AG09319 (cell line): ENCODE results near the gene ESRRA.
A peak's percentile ranks its signal among the peaks of the same experiment; 100 is the strongest.

ENCODE experiments used
- DNase-seq: peaks from one replicate; pipeline ENCODE4 v3.0.0-alpha.2; 2010; ENCODE audit warnings: low read depth; ENCODE audit errors: extremely low read depth
- TF ChIP-seq, protein P1 (sequence below): IDR thresholded peaks from 2 replicates; pipeline ENCODE4 v1.5.1; 2011; ENCODE audit warnings: low read depth, mild to moderate bottlenecking, inconsistent platforms, low read length, moderate library complexity

Gene ESRRA

DNA sequence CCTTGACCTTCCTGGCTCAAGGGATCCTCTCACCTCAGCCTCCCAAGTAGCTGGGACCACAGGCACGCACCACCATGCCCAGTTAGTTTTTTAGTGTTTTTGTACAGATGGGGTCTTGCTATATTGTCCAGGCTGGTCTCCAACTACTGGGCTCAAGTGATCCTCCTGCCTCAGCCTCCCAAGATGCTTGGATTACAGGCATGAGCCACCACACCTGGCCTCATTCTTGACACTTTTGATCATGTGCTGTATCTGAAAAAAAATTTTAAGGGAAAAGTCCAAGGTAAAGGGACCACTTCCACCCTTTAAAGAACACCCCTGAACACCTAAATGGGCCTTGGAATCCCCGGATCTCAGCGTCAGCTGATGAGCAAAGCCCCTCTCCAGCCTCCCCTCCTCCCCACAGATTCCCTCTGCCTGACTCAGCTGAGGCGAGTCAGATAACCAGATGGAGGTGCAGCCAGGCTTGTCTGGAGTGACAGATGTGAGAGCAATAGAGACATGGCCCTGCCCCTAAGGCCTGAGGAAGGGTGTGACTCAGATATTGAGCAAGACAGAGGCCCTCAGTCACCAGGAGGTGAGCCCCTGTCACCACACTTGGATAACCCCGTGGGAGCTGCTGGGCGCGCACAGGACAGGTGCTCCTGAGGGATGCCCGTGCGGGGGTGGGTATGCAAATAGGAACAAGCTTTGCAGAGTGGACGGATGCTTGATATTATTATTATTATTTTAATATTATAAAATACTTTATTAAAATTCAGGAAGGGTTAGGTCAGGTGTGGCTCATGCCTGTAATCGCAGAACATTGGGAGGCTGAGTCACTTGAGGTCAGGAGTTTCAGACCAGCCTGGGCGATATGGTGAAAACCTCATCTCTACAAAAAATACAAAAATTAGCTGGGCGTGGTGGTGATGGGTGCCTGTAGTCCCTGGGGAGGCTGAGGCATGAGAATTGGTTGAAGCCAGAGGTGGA lies 29.7 kb downstream of the ESRRA start:
- TF ChIP-seq, protein P1, sequence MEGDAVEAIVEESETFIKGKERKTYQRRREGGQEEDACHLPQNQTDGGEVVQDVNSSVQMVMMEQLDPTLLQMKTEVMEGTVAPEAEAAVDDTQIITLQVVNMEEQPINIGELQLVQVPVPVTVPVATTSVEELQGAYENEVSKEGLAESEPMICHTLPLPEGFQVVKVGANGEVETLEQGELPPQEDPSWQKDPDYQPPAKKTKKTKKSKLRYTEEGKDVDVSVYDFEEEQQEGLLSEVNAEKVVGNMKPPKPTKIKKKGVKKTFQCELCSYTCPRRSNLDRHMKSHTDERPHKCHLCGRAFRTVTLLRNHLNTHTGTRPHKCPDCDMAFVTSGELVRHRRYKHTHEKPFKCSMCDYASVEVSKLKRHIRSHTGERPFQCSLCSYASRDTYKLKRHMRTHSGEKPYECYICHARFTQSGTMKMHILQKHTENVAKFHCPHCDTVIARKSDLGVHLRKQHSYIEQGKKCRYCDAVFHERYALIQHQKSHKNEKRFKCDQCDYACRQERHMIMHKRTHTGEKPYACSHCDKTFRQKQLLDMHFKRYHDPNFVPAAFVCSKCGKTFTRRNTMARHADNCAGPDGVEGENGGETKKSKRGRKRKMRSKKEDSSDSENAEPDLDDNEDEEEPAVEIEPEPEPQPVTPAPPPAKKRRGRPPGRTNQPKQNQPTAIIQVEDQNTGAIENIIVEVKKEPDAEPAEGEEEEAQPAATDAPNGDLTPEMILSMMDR, result no peak
- DNase-seq, result peak; percentile 69

- DNase-seq, result no peak
- TF ChIP-seq, protein P1, result no peak
Observed at GRCh38 chr11:64337538-64338249, 32.4 kb downstream of the ESRRA start.

GRCh38 chr11:64338716-64339115 lies 33.4 kb downstream of the ESRRA start:
- TF ChIP-seq, protein P1, result no peak
- no peak for DNase-seq

DNA sequence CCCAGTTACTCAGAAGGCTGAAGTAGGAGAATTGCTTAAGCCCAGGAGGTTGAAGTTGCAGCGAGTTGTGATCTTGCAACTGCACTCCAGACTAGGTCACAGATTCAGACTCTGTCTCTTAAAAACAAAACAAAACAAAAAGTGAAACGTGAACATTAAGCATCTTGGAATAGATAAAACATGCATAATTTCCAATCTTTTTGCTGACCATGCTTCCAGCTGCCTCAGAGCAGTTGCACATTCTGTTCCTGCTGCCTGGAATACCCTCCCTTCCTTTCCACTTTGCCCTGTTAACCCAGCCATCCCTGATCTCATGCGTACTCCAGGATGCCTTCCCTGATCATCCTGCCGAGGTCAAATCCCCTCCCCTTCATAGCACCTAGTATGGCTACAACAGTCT lies 34.0 kb downstream of the ESRRA start:
- DNase-seq, result no peak
- TF ChIP-seq, protein P1, result no peak

DNA sequence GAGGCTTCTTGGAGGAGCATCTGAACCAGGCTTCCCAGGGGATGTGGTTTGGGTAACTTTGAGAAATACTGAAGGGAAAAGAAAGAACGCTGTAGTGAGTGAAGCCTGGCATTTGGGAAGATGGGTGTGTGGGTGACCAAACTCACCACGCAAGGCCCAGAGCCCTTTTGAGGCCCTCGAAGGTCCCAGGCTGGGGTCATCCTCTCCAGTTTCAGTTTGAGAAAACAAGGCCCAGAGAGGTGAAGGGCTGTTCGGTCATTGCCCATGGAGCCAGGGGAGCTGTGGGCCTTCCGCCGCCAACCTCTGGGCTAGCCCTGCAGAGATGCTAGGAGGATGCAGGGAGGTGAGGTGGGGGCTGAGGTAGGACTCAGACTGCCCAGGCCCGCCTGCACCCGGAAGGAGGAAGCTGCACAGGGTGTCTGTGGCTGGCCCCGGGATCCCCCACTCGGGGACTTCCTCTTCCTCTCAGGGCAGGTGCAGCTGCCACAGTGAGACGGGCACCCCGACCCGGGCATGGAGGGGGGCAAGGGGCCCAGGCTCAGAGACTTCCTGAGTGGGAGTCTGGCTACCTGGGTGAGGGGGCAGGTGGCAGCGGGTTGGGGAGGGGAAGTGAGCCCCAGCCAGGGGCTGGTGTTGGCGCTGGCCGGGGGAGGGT lies 34.6 kb downstream of the ESRRA start, which contains the start of gene CCDC88B:
CCDC88B (plus strand) TSS at position 451 of the 655 bp plus-strand sequence; CDS start at position 514, 63 bp downstream.
- DNase-seq, result no peak
- TF ChIP-seq, protein P1, result no peak

GRCh38 chr11:64340671-64341335 lies 35.5 kb downstream of the ESRRA start:
- DNase-seq, result no peak
- TF ChIP-seq, protein P1, result no peak
